ENCODE results near the gene DGKI. TPM values are rescaled to one million over a fixed set of nuclear protein-coding genes. Genes with fewer than 3 reads are reported as not detected.

DGKI gene
- total RNA-seq, 1 experiment from 2014 or later = 0.55 TPM

GRCh38 chr7:137413901-137414300 is 432.9 kb downstream of the DGKI start:
- Mint-ChIP-seq H3K4me1 (peaks cover 0 to 1% of the 10 kb centered on the region in 2 experiments; a peak in 1 of 4 replicates), H3K36me3 (ENCODE audit: insufficient read depth in 1 of 3, low read depth in 3 of 3) (no peaks in the 10 kb centered on the region), H3K27me3 (ENCODE audit: low read depth) (no peaks in the 10 kb centered on the region), H3K9me3 (no peaks in the 10 kb centered on the region), H3K27ac (no peak overlapping the region), H3K4me3 (no peak overlapping the region)
- Histone ChIP-seq H2BK120ac (ENCODE audit: low read depth, low read length, poor library complexity, severe bottlenecking) (no peak overlapping the region), H4K8ac (replicated peaks; ENCODE audit: insufficient read length, low read depth, low read length) (no peak overlapping the region), H3K4me2 (ENCODE audit: insufficient read depth, insufficient read length, low read length) (no peak overlapping the region), H3K9me3 (ENCODE audit: control insufficient read depth, low read depth, low read length) (no peaks in the 10 kb centered on the region), H3K79me1 (ENCODE audit: insufficient read depth, low read depth, low read length, poor library complexity, severe bottlenecking) (no peaks in the 10 kb centered on the region), H3K4ac (ENCODE audit: low read depth, low read length) (no peak overlapping the region), H2AFZ (ENCODE audit: low read length) (no peak overlapping the region), H3T11ph (ENCODE audit: low read length) (no peak overlapping the region), H3K4me1 (ENCODE audit: insufficient read depth, low read length) (no peaks in the 10 kb centered on the region), H4K5ac (ENCODE audit: insufficient read length, low read depth, low read length) (no peak overlapping the region), H3K14ac (ENCODE audit: insufficient read depth, low read length) (no peak overlapping the region), H4K20me1 (ENCODE audit: control insufficient read depth, insufficient read depth, insufficient read length) (no peaks in the 10 kb centered on the region), H3K27me3 (ENCODE audit: insufficient read depth, low read length) (no peaks in the 10 kb centered on the region), H2BK20ac (ENCODE audit: low read depth, low read length, poor library complexity, severe bottlenecking) (no peak overlapping the region), H2AK5ac (ENCODE audit: insufficient read length, low read length) (no peak overlapping the region), H2BK5ac (ENCODE audit: insufficient read length, low read length) (no peak overlapping the region), H3K18ac (ENCODE audit: insufficient read length, low read depth, low read length) (no peak overlapping the region), H3K23me2 (ENCODE audit: insufficient read length, low read depth, low read length, poor library complexity, severe bottlenecking) (no peaks in the 10 kb centered on the region), H3K27ac (ENCODE audit: insufficient read length, low read depth, low read length) (no peak overlapping the region), H3K9ac (ENCODE audit: extremely low read depth, insufficient read length, low read length) (no peak overlapping the region), H2BK15ac (ENCODE audit: low read depth, low read length) (no peak overlapping the region), H2BK12ac (ENCODE audit: insufficient read length, low read depth, low read length) (no peak overlapping the region), H4K91ac (ENCODE audit: insufficient read length, low read depth, low read length) (no peak overlapping the region), H3K23ac (ENCODE audit: insufficient read length, low read depth, low read length) (no peak overlapping the region), H3K79me2 (ENCODE audit: insufficient read depth, low read length) (no peaks in the 10 kb centered on the region), H3K56ac (ENCODE audit: insufficient read length, low read depth, low read length) (no peak overlapping the region)
- no peak for DNase-seq
- no peak for TF ChIP-seq CTCF (conservative IDR thresholded peaks at IDR 0.05)
- WGBS (ENCODE audit: extremely low coverage, insufficient read length, low lambda C conversion rate) = no CpG with 5 or more reads among the region's 1 CpG
